GM12873 (cell line): ENCODE data around the gene CCDC117.

Experiments
- TF ChIP-seq, protein P1 (sequence below): IDR thresholded peaks from 2 replicates; pipeline ENCODE4 v1.5.1; 2012; ENCODE audit warnings: low read depth, mild to moderate bottlenecking, moderate library complexity, low read length, control low read depth; ENCODE audit not compliant: insufficient read depth; ENCODE audit errors: missing control alignments

CCDC117 gene

DNA sequence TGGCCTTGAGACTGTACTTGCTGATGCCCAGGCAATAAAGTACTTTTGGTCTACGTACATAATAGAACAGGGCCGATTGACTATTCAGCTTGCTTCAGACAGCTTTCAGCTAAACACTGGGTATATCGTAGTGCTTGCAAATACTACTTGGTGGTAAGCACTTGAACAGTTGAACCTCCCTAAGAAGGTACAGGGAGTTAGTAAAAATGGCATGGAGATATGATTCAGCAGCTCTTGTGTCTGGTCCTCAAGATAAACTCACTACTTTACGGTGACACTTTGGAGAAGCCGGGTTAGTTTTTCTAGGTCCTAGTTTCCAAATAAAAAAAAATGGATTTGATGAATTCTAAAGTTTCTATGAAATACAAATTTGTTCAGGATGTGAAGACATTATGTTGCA is 7.3 kb downstream of the CCDC117 start:
- TF ChIP-seq, protein P1, sequence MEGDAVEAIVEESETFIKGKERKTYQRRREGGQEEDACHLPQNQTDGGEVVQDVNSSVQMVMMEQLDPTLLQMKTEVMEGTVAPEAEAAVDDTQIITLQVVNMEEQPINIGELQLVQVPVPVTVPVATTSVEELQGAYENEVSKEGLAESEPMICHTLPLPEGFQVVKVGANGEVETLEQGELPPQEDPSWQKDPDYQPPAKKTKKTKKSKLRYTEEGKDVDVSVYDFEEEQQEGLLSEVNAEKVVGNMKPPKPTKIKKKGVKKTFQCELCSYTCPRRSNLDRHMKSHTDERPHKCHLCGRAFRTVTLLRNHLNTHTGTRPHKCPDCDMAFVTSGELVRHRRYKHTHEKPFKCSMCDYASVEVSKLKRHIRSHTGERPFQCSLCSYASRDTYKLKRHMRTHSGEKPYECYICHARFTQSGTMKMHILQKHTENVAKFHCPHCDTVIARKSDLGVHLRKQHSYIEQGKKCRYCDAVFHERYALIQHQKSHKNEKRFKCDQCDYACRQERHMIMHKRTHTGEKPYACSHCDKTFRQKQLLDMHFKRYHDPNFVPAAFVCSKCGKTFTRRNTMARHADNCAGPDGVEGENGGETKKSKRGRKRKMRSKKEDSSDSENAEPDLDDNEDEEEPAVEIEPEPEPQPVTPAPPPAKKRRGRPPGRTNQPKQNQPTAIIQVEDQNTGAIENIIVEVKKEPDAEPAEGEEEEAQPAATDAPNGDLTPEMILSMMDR = no peak

DNA sequence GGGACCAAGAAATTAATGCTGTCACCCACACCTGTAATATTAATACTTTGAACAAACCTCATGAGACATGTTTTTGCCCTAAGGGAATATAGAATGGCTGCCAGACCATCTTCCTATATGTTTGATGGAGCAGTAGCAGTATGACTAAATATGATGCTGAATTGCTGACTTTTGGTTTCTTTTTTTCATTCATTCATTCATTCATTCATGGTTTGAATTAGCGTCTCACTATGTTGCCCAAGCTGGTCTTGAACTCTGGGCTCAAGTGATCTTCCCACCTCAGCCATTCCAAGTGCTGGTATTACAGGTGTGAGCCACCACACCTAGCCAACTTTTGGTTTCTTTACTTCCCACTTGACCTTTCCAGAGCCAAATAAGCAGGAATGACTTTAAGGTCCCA is 7.8 kb downstream of the CCDC117 start:
- TF ChIP-seq, protein P1 = no peak

DNA sequence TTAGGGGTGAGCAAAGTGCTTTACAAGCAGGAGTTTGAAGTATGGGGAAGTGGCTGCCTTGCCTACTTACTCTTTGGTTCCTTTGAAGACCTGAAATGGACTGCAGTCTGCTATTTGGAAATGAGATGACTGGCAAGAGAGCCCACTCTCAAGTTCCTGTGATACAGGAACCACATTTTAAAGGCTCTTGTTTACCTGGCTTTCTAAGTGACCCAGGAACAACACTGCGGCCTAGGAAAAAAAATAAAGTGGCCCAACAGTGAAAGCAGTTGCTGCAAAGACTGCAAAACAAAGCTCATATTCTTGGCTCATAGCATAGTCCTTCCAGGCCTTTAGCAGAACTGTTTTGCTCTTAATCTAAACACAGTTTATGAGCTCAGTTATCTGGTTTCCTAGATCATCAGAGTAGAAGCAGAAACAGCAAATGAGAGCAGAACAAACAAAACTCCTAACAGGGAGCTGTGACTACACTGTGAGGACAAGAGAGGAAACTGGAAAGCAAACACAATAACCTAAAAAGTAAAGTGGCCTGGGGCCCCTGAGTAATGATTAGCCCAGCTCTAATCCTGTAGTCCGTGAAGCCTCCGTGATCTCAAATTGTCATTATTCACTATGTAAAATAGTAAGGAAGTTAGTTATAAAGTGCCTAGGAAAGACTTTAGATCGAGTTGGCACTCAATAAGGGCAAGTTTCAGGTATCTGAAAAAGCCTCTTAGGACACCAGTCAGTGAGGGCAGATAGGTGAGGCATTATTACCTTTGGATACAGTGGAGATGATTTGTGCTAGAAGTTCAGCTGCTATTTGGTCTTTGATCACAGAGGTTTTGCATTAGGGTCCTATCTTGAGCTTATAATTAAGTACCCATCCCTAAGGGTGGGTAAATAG is 11.5 kb downstream of the CCDC117 start:
- TF ChIP-seq, protein P1 = no peak

DNA sequence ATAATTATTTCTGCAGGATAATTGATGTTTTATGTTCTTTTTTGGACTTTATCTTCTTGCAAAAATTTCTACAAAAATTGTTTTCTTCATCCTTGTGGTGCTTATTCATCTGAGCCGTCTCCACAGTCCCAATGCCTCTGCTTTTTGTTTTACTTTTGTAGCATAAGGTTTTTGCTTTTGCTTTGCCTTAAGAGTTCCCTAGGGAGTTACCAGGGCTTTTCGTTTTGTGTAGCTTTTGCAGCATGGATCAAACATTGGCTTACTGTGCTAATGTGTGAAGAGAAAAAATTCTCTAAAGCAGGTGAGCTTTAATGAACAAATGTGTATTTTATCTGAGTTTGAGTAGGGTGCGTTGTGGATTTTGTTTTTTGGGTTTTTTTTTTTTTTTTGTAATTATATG is 16.1 kb downstream of the CCDC117 start:
- TF ChIP-seq, protein P1 = no peak

DNA sequence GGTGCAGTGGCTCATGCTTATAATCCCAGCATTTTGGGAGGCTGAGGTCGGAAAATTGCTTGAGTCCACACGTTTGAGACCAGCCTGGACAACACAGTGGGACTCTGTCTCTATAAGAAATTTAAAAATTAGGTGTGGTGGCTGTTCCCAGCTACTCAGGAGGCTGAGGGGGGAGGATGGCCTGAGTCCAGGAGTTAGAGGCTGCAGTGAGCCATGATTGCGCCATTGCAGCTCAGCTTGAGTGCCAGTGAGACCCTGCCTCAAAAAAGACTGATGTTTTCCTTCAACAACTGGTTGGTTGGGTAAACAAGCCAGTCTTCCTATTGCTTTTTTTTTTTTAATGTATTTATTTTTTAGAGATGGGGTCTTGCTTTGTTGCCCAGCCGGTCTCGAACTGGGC is 18.6 kb downstream of the CCDC117 start:
- TF ChIP-seq, protein P1 = no peak

DNA sequence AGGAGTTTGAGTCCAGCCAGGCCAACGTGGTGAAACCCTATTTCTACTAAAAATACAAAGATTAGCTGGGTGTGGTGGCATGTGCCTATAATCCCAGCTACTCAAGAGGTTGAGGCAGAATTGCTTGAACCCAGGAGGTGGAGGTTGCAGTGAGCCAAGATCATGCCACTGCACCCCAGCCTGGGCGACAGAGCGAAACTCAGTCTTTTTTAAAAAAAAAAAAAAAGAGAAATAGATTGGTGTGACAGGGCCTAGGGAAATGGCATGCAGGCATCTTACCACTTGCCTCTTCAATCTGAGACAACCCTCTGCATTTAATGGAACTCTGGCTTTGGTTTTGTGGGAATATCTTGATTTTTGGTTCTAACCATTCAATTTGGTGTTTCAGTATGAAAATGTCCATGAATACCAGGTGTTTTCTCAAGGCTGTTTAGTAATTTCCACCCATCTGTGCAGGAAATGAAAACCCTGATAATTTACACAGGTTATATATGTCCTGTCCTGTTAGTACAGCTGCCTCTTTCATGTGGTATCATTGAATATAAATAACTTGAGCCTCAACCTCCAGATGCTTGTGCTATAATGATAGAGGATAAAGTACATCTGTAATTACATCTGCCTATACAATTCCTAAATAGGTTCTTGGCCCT is 19.5 kb downstream of the CCDC117 start:
- TF ChIP-seq, protein P1 = no peak
